ENCODE data around the gene WT1.

Gene WT1

DNA sequence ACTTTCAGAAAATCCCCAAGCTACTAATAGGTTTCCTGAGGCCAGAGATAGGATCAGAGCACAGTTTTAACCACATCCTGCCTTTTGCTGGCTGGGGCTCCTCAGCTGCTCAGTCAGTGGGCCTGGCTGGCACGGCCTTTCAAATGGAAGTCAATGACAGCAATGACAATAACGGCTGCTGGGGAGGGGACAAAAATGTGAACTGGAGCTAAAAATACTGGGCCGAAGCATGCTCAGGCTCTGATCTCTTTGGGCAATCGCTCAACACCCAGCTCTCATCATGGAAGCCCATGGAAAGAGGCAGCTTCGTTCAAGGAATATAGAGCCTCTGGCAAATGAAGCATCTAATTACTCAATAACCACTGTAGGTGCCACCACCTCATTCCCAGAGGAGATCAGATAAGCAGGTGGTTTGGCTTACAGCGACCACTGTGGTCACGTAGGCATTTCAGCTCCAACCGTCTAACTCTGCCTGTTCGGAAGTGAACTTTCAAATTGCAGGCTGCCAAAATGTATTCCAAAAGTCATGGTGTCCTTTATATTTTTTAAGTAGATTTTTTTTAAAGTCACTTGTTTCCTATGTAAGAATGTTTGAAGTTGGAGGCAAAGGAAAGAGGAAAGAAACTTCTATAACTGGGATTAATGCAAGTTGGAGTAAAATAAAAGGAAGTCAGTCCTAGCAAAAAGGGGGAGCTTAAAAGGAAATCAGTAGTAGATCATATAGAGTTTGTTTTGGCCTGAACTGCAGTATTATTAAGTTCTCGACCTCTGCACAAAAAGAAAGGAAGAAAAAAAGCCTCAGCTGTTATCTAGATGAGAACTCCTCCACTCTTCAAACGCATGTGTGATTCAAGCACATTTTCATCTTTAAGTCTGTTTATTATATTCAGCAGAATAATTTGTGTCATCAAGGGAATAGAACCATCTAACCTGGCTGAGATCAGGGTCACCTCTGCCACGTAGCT lies 14.1 kb downstream of the WT1 start:
- Histone ChIP-seq H3K36me3 (ENCODE audit: control insufficient read depth in 2 of 2, insufficient read depth in 1 of 2, low read length in 2 of 2) (no peaks in the 10 kb centered on the region), H3K27ac (ENCODE audit: extremely low read depth, low read depth, low read length) (no peak overlapping the region), H3K4me3 (ENCODE audit: low read depth, low read length) (no peak overlapping the region), H3K9me3 (ENCODE audit: control insufficient read depth, insufficient read depth, low read depth, low read length) (no peaks in the 10 kb centered on the region), H3K4me1 (ENCODE audit: control insufficient read depth, insufficient read depth, low read length) (no peaks in the 10 kb centered on the region; the same call in 1 of the 2 replicates)
- POLR2A ChIA-PET, result interaction anchor here (1.3 kb wide), 3 partner anchors 9 to 162 kb away, joined by 3 to 5 read pairs (median 4); partner anchors contain the start of genes EIF3M and WT1
- CTCF ChIA-PET, result interaction anchor here (0.6 to 1.6 kb wide), 2 partner anchors 18 to 141 kb away, joined by 3 read pairs; no protein-coding TSS in a partner anchor
- TF ChIP-seq ZNF585B (tag by site-specific recombination; IDR thresholded peaks at IDR 0.05), result no peak
- no peak for TF ChIP-seq GLI4 (tag by site-specific recombination; IDR thresholded peaks at IDR 0.05)

DNA sequence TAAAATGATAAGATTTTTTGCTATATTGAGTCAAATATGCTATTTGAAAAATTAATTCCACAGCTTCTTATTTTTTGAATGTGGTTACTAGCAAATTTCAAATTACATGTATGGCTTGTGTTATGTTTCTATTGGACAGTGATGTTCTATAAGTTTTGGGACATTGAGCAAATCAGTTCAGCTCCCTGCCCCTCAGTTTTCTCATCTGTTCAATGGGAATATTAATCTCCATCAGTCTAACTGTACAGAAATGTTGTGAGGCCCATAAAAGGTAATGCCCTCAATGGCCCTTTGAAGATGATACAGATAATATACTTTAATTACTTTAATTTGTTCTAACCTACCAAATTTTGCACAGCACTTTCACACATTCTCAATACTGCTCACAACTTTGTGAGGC lies 15.2 kb downstream of the WT1 start:
- H3K27ac ChIP-seq (ENCODE audit: extremely low read depth, low read depth, low read length), result no peak overlapping the region
- ChIA-PET POLR2A (interaction anchor here (1.3 kb wide), 1 partner anchor 15 kb away, joined by 4 read pairs; the partner anchor contains the start of gene WT1), CTCF (interaction anchor here (0.7 kb wide), 1 partner anchor 14 kb away, joined by 3 read pairs; no protein-coding TSS in a partner anchor)
- H3K9me3 ChIP-seq (ENCODE audit: control insufficient read depth, insufficient read depth, low read depth, low read length), result no peaks in the 10 kb centered on the region
- no peak overlapping the region for H3K4me3 ChIP-seq (ENCODE audit: low read depth, low read length)
- no peaks in the 10 kb centered on the region for H3K36me3 ChIP-seq (ENCODE audit: control insufficient read depth in 2 of 2, insufficient read depth in 1 of 2, low read length in 2 of 2)
- TF ChIP-seq, protein P1, sequence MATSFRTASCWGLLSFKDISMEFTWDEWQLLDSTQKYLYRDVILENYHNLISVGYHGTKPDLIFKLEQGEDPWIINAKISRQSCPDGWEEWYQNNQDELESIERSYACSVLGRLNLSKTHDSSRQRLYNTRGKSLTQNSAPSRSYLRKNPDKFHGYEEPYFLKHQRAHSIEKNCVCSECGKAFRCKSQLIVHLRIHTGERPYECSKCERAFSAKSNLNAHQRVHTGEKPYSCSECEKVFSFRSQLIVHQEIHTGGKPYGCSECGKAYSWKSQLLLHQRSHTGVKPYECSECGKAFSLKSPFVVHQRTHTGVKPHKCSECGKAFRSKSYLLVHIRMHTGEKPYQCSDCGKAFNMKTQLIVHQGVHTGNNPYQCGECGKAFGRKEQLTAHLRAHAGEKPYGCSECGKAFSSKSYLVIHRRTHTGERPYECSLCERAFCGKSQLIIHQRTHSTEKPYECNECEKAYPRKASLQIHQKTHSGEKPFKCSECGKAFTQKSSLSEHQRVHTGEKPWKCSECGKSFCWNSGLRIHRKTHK (tag by site-specific recombination; IDR thresholded peaks at IDR 0.05), result no peak
- TF ChIP-seq ZNF544 (tag by site-specific recombination; IDR thresholded peaks at IDR 0.05) (no peak), OVOL3 (tag by site-specific recombination; IDR thresholded peaks at IDR 0.05) (no peak), SP7 (tag by site-specific recombination; IDR thresholded peaks at IDR 0.05) (no peak), ZNF391 (tag by site-specific recombination; IDR thresholded peaks at IDR 0.05; ENCODE audit: borderline replicate concordance, low read depth) (no peak)
- TF ChIP-seq, protein P2, sequence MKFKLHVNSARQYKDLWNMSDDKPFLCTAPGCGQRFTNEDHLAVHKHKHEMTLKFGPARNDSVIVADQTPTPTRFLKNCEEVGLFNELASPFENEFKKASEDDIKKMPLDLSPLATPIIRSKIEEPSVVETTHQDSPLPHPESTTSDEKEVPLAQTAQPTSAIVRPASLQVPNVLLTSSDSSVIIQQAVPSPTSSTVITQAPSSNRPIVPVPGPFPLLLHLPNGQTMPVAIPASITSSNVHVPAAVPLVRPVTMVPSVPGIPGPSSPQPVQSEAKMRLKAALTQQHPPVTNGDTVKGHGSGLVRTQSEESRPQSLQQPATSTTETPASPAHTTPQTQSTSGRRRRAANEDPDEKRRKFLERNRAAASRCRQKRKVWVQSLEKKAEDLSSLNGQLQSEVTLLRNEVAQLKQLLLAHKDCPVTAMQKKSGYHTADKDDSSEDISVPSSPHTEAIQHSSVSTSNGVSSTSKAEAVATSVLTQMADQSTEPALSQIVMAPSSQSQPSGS (tag by site-specific recombination; IDR thresholded peaks at IDR 0.05; ENCODE audit: low read depth), result no peak
- TF ChIP-seq, protein P3, sequence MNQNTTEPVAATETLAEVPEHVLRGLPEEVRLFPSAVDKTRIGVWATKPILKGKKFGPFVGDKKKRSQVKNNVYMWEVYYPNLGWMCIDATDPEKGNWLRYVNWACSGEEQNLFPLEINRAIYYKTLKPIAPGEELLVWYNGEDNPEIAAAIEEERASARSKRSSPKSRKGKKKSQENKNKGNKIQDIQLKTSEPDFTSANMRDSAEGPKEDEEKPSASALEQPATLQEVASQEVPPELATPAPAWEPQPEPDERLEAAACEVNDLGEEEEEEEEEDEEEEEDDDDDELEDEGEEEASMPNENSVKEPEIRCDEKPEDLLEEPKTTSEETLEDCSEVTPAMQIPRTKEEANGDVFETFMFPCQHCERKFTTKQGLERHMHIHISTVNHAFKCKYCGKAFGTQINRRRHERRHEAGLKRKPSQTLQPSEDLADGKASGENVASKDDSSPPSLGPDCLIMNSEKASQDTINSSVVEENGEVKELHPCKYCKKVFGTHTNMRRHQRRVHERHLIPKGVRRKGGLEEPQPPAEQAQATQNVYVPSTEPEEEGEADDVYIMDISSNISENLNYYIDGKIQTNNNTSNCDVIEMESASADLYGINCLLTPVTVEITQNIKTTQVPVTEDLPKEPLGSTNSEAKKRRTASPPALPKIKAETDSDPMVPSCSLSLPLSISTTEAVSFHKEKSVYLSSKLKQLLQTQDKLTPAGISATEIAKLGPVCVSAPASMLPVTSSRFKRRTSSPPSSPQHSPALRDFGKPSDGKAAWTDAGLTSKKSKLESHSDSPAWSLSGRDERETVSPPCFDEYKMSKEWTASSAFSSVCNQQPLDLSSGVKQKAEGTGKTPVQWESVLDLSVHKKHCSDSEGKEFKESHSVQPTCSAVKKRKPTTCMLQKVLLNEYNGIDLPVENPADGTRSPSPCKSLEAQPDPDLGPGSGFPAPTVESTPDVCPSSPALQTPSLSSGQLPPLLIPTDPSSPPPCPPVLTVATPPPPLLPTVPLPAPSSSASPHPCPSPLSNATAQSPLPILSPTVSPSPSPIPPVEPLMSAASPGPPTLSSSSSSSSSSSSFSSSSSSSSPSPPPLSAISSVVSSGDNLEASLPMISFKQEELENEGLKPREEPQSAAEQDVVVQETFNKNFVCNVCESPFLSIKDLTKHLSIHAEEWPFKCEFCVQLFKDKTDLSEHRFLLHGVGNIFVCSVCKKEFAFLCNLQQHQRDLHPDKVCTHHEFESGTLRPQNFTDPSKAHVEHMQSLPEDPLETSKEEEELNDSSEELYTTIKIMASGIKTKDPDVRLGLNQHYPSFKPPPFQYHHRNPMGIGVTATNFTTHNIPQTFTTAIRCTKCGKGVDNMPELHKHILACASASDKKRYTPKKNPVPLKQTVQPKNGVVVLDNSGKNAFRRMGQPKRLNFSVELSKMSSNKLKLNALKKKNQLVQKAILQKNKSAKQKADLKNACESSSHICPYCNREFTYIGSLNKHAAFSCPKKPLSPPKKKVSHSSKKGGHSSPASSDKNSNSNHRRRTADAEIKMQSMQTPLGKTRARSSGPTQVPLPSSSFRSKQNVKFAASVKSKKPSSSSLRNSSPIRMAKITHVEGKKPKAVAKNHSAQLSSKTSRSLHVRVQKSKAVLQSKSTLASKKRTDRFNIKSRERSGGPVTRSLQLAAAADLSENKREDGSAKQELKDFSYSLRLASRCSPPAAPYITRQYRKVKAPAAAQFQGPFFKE (tag by site-specific recombination; IDR thresholded peaks at IDR 0.05; ENCODE audit: borderline replicate concordance), result no peak
- no peaks in the 10 kb centered on the region; the same call in 1 of the 2 replicates for H3K4me1 ChIP-seq (ENCODE audit: control insufficient read depth, insufficient read depth, low read length)

DNA sequence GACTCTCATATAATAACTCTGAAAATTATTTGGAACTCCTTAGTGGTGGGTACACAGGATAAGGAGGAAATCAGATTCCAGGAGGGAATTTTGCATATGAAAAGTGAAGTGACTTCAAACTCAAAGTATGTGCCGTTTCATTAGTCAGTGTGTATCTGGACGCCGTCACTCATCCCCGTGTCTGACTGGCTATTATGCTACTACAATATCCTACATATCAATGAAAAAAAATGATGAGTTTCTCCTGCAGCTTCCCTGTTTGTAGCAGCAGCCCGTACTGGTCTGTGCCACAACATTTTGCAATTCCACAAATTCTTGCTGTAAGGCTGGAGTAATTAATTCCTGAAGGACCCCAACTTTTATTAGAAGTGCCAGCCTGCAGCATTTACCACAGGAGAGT lies 16.5 kb downstream of the WT1 start:
- Histone ChIP-seq H3K36me3 (ENCODE audit: control insufficient read depth in 2 of 2, insufficient read depth in 1 of 2, low read length in 2 of 2) (no peaks in the 10 kb centered on the region), H3K4me1 (ENCODE audit: control insufficient read depth, insufficient read depth, low read length) (no peaks in the 10 kb centered on the region; the same call in 1 of the 2 replicates), H3K4me3 (ENCODE audit: low read depth, low read length) (no peak overlapping the region), H3K9me3 (ENCODE audit: control insufficient read depth, insufficient read depth, low read depth, low read length) (no peaks in the 10 kb centered on the region), H3K27ac (ENCODE audit: extremely low read depth, low read depth, low read length) (no peak overlapping the region)
- POLR2A ChIA-PET, result no interaction called here
- CTCF ChIA-PET, result interaction anchor here (0.9 to 1.1 kb wide), 2 partner anchors 16 to 34 kb away, joined by 3 read pairs; no protein-coding TSS in a partner anchor
- TF ChIP-seq ZNF174 (tag by site-specific recombination; IDR thresholded peaks at IDR 0.05), result no peak
- TF ChIP-seq ZBTB21 (tag by site-specific recombination; IDR thresholded peaks at IDR 0.05), result no peak
- TF ChIP-seq HOXC10 (CRISPR knock-in tag; IDR thresholded peaks at IDR 0.05), result no peak
- TF ChIP-seq BCL11B (tag by site-specific recombination; IDR thresholded peaks at IDR 0.05; ENCODE audit: low read depth), result no peak
- no peak for TF ChIP-seq ZNF514 (tag by site-specific recombination; IDR thresholded peaks at IDR 0.05)
- TF ChIP-seq ZBTB7A (tag by site-specific recombination; IDR thresholded peaks at IDR 0.05; ENCODE audit: low read depth), result no peak
- no peak for TF ChIP-seq ZNF184 (tag by site-specific recombination; IDR thresholded peaks at IDR 0.05)
- TF ChIP-seq MZF1 (tag by site-specific recombination; IDR thresholded peaks at IDR 0.05; ENCODE audit: borderline replicate concordance), result no peak
- TF ChIP-seq, protein P4, sequence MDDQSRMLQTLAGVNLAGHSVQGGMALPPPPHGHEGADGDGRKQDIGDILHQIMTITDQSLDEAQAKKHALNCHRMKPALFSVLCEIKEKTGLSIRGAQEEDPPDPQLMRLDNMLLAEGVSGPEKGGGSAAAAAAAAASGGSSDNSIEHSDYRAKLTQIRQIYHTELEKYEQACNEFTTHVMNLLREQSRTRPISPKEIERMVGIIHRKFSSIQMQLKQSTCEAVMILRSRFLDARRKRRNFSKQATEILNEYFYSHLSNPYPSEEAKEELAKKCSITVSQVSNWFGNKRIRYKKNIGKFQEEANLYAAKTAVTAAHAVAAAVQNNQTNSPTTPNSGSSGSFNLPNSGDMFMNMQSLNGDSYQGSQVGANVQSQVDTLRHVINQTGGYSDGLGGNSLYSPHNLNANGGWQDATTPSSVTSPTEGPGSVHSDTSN (CRISPR knock-in tag; IDR thresholded peaks at IDR 0.05), result no peak
- TF ChIP-seq ZNF560 (tag by site-specific recombination; IDR thresholded peaks at IDR 0.05; ENCODE audit: borderline replicate concordance), result no peak

Measured in HEK293 (cell line).